Measurements from ENCODE around the gene ADI1. TPM values are rescaled to one million over a fixed set of nuclear protein-coding genes. Genes with fewer than 3 reads are reported as not detected.

The ADI1 gene
- total and polyA plus RNA-seq, 2 of the 8 experiments (the other 6 are each of a cell fraction or from before 2014, with no cell fraction given), result 12.2 to 40.2 TPM

GRCh38 chr2:3539836-3540235 lies 20.5 kb upstream of the ADI1 start (continued):
- TF ChIP-seq KDM5A (IDR thresholded peaks at IDR 0.05; ENCODE audit: low read length) (no peak), CHD7 (IDR thresholded peaks at IDR 0.05; ENCODE audit: insufficient replicate concordance, low read length) (no peak), RXRA (IDR thresholded peaks at IDR 0.05; ENCODE audit: insufficient read depth, low read depth, low read length) (no peak)

Data from H1 (cell line).